HFFc6 (cell line): ENCODE measurements around the gene RFC3. TPM values are rescaled to one million over a fixed set of nuclear protein-coding genes. Genes with fewer than 3 reads are reported as not detected.

Experiments used
- DNase-seq: peaks from one replicate; pipeline ENCODE4 v3.0.0-alpha.2; 2018
- H3K27ac Mint-ChIP-seq: 2 replicates; pipeline ENCODE4 v1.8.0; 2020; ENCODE audit warnings: mild to moderate bottlenecking, mixed read lengths
- H3K27me3 Mint-ChIP-seq: 2 replicates; pipeline ENCODE4 v1.8.0; 2021; ENCODE audit warnings: mild to moderate bottlenecking, moderate library complexity, mixed read lengths; ENCODE audit not compliant: insufficient read depth
- H3K36me3 Mint-ChIP-seq: 2 replicates; pipeline ENCODE4 v1.8.0; 2021; ENCODE audit warnings: low read depth, mixed read lengths
- H3K4me1 Mint-ChIP-seq: 2 replicates; pipeline ENCODE4 v1.8.0; 2020; ENCODE audit warnings: low read depth, mixed read lengths
- H3K4me3 Mint-ChIP-seq: 2 replicates; pipeline ENCODE4 v1.8.0; 2020; ENCODE audit warnings: mild to moderate bottlenecking, moderate library complexity, mixed read lengths
- H3K9me3 Mint-ChIP-seq: 2 replicates; pipeline ENCODE4 v1.8.0; 2020; ENCODE audit warnings: mild to moderate bottlenecking, mixed read lengths
- CTCF ChIP-seq: fragments of 200-600 bp; sonication (generic); IDR thresholded peaks from 2 replicates; pipeline ENCODE4 v1.5.0; 2021; ENCODE audit warnings: antibody characterized with exemption, mild to moderate bottlenecking
- total RNA-seq, 6 experiments: library from RNA; stranded (reverse); fragmentation: NEBNext Ultra II Directional; extraction: Animal tissue kit (Norgen Biotek cat#: 25700); gene quantifications; 2 replicates in 1 of 6; 3 replicates in 5 of 6; pipeline ENCODE4 v1.2.3, GENCODE V29; 2021

RFC3 gene
- total RNA-seq, 6 experiments from 2014 or later, result 8.8 to 16.2 (median 15.1) TPM

GRCh38 chr13:33867472-33867871 lies 49.5 kb downstream of the RFC3 start:
- Mint-ChIP-seq H3K27ac (no peak overlapping the region), H3K4me1 (no peaks in the 10 kb centered on the region), H3K36me3 (no peaks in the 10 kb centered on the region), H3K27me3 (no peaks in the 10 kb centered on the region), H3K9me3 (no peaks in the 10 kb centered on the region), H3K4me3 (no peak overlapping the region)
- DNase-seq, result no peak
- TF ChIP-seq CTCF, result peak; percentile 44

DNA sequence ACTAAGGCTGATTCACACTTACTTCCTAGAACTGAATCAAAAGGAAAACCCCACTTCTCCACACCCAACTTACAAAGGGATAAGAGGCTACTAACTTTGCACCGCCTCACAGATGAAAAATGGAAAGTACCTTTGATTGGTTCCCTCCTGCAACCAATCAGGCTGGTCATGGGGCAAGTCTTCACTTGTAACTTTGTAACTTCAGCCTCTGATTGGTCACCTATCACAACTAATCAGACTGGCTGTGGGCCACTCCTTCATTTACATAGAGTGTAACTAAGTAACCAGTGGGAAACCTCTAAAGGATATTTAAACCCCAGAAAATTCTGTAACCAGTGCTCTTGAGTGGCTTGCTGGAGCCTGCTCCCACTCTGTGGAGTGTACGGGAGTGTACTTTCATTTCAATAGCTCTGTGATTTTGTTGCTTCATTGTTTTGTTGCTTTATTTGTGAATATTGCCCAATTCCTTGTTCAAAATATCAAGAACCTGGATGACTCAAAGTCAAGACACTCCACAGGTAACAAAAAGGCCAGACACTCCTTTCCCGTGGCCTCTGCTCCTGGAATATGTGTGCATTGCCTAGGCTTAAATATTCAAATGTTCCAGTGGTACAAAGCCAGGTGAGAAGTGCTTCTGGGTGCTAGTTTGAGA lies 50.5 kb downstream of the RFC3 start:
- Mint-ChIP-seq H3K27ac (no peak overlapping the region), H3K27me3 (no peaks in the 10 kb centered on the region; the same call in 1 of the 2 replicates), H3K4me3 (no peak overlapping the region), H3K4me1 (no peaks in the 10 kb centered on the region), H3K9me3 (no peaks in the 10 kb centered on the region), H3K36me3 (no peaks in the 10 kb centered on the region)
- DNase-seq, result no peak
- TF ChIP-seq CTCF, result no peak

DNA sequence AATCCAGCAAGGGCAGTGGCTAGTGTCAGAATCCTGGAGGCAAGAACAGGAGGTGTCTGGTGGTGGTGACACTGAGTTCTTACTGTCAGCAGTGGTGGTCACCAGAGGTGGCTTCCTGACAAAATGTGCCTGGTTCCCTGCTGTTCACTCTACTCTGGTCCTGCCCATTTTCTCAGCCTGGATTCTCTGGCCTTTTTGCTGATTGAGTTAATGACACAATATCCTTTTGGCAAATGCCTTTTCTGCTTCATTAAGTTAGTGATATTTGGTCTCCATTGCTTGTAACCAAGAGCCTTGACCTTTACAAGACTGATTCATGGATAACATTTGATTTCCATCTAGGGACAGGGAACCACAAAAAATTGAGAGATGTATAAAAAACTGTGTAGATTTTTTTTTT lies 51.1 kb downstream of the RFC3 start:
- Mint-ChIP-seq H3K27ac (no peak overlapping the region), H3K4me1 (no peaks in the 10 kb centered on the region), H3K27me3 (no peaks in the 10 kb centered on the region; the same call in 1 of the 2 replicates), H3K4me3 (no peak overlapping the region), H3K9me3 (no peaks in the 10 kb centered on the region), H3K36me3 (no peaks in the 10 kb centered on the region)
- no peak for TF ChIP-seq CTCF
- DNase-seq, result no peak

GRCh38 chr13:33870046-33870668 lies 52.2 kb downstream of the RFC3 start:
- H3K27me3 Mint-ChIP-seq, result no peaks in the 10 kb centered on the region; the same call in 1 of the 2 replicates
- H3K4me3 Mint-ChIP-seq, result no peak overlapping the region
- H3K36me3 Mint-ChIP-seq, result no peaks in the 10 kb centered on the region

DNA sequence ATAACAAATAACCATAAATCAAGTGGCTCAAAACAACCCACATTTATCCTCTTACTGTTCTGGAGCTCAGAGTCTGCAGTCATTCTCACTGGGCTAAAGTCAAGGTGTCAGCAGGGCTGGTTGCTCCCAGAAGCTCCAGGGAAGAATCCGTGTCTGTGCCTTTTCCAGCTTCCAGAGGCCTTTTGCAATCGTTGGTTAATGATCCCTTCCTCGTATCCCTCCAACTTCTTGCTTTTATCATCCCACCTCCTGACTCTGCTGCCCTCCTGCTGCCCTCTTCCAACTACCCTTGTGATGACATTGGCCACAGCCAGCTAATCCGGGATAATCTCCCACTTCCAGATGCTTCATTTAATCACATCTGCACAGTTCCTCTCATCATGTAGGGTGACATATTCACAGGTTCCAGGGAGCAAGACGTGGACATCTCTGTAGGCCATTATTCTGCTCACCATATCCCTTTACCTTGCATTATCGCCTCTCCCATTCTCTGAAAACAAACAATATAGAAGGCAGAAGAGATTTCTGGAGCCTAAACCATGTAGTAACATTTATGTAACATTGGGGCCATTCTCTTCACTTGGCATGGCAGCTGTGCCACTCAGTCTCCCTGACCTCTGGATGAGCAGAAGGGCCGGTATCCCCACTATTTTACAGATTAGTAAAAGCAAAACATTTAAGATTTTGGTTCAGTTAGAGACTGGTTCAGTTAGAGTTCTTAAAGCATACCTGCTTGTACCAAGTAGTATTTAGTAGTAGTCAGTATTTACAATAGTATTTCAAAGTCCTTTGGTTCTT lies 53.5 kb downstream of the RFC3 start:
- Mint-ChIP-seq H3K36me3 (no peaks in the 10 kb centered on the region), H3K9me3 (no peaks in the 10 kb centered on the region), H3K4me1 (no peaks in the 10 kb centered on the region), H3K27me3 (no peaks in the 10 kb centered on the region; the same call in 1 of the 2 replicates), H3K27ac (no peak overlapping the region), H3K4me3 (no peak overlapping the region)
- TF ChIP-seq CTCF, result no peak
- DNase-seq, result no peak

More at GRCh38 chr13:33870046-33870668, 52.2 kb downstream of the RFC3 start:
- Mint-ChIP-seq H3K27ac (no peak overlapping the region), H3K9me3 (no peaks in the 10 kb centered on the region), H3K4me1 (no peaks in the 10 kb centered on the region)
- TF ChIP-seq CTCF, result no peak
- no peak for DNase-seq
